Tibial nerve (tissue), 4 donors: ENCODE data around the gene PLEK. TPM values are rescaled to one million over a fixed set of nuclear protein-coding genes. Genes with fewer than 3 reads are reported as not detected.
"Not testable (repeated sequence)": the region's sequence is repeated elsewhere in the genome, so short reads cannot be mapped to it uniquely, and the experiment has no call there.

Experiments used
- DNase-seq, 2 donors: peaks; one replicate each; pipeline ENCODE4 v3.0.0-alpha.2; 2019; ENCODE audit warnings: low spot score in 2 of 2
- H3K27ac ChIP-seq, 4 donors: fragments of 200-600 bp; sonication (generic) in 3 of 4; one replicate each; pipeline ENCODE4 v1.5.1; 2017 to 2019; ENCODE audit warnings: mild to moderate bottlenecking in 1 of 4
- H3K27me3 ChIP-seq, 2 donors: fragments of 200-600 bp; sonication (generic) in 1 of 2; one replicate each; pipeline versions ENCODE4 v1.5.1 to v1.6.0; 2017 to 2019
- H3K36me3 ChIP-seq, 3 donors: fragments of 200-600 bp; sonication (generic); one replicate each; pipeline ENCODE4 v1.5.1; 2018 to 2019
- H3K4me1 ChIP-seq, 4 donors: fragments of 200-600 bp; sonication (generic) in 3 of 4; one replicate each; pipeline ENCODE4 v1.5.1; 2017 to 2019
- H3K4me3 ChIP-seq, 4 donors: fragments of 200-600 bp; sonication (generic) in 3 of 4; one replicate each; pipeline ENCODE4 v1.5.1; 2017 to 2019; ENCODE audit warnings: mild to moderate bottlenecking in 1 of 4, moderate library complexity in 1 of 4
- H3K9me3 ChIP-seq, 4 donors: fragments of 200-600 bp; sonication (generic) in 3 of 4; one replicate each; pipeline ENCODE4 v1.5.1; 2017 to 2019
- EP300 ChIP-seq, 2 donors: sonication (generic); formaldehyde crosslinking; IDR thresholded peaks; one replicate each; pipeline ENCODE4 v1.6.1; 2017; ENCODE audit warnings: antibody characterized with exemption in 2 of 2, mild to moderate bottlenecking in 1 of 2
- POLR2A ChIP-seq, 2 donors: fragments of 450-650 bp; IDR thresholded peaks; one replicate each; pipeline ENCODE4 v1.6.1; 2017; ENCODE audit warnings: antibody characterized with exemption in 2 of 2, mild to moderate bottlenecking in 2 of 2, moderate library complexity in 2 of 2
- WGBS, 2 donors: methylation state at CpG; one replicate each; pipeline ENCODE4 v1.1.5; 2018; 5-methylcytosine and 5-hydroxymethylcytosine counted together
- total RNA-seq, 4 donors: library from RNA; depleted of rRNA; stranded (reverse); fragments of >200 nt; gene quantifications; one replicate each; pipeline ENCODE4 v1.1.0, GENCODE V29; 2016
- TF ChIP-seq, protein P1 (sequence below), 5 experiments: fragments of 200-600 bp in 3 of 5; fragments of 450-650 bp in 2 of 5; sonication (generic) in 3 of 5; IDR thresholded peaks; one replicate each; pipeline ENCODE4 v1.5.1; 2016 to 2019; ENCODE audit warnings: antibody characterized with exemption in 5 of 5, mild to moderate bottlenecking in 3 of 5, moderate library complexity in 2 of 5

The PLEK gene
- total RNA-seq, 4 donors from 2014 or later = 7.8 to 9.8 (median 9.1) TPM

DNA sequence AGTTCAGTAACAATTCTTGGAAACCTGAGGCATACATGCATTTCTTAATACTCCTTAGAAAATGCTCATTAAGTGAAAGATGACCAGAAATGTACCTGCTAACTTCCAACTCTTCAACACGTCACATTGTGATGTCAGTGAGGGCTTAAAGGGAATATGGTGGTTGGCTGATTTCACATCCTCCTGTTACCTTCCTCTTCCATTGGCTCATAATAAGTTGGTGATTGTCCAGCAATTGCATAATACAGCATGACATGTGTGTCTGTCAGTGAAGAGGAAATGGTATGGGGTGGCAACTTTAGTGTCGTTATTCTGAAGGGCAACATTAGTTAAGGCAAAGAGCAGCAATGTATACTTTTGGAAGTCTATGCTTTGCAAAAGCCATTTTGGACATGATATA, 26.0 kb downstream of the PLEK start:
- Histone ChIP-seq H3K36me3 (no peaks in the 10 kb centered on the region), H3K4me1 (peaks cover 0 to 18% (median 7%) of the 10 kb centered on the region in 4 donors), H3K27ac (no peak overlapping the region), H3K9me3 (no peaks in the 10 kb centered on the region), H3K4me3 (no peak overlapping the region), H3K27me3 (no peaks in the 10 kb centered on the region)
- peak in 1 of 2 donors; percentile 41 for DNase-seq
- 74 to 86% methylated on average over 2 of the region's 2 CpGs for WGBS, 2 donors
- TF ChIP-seq EP300 (IDR thresholded peaks at IDR 0.05) (peak in 1 of 2 donors; percentile 43), POLR2A (IDR thresholded peaks at IDR 0.05) (no peak)
- TF ChIP-seq, protein P1, sequence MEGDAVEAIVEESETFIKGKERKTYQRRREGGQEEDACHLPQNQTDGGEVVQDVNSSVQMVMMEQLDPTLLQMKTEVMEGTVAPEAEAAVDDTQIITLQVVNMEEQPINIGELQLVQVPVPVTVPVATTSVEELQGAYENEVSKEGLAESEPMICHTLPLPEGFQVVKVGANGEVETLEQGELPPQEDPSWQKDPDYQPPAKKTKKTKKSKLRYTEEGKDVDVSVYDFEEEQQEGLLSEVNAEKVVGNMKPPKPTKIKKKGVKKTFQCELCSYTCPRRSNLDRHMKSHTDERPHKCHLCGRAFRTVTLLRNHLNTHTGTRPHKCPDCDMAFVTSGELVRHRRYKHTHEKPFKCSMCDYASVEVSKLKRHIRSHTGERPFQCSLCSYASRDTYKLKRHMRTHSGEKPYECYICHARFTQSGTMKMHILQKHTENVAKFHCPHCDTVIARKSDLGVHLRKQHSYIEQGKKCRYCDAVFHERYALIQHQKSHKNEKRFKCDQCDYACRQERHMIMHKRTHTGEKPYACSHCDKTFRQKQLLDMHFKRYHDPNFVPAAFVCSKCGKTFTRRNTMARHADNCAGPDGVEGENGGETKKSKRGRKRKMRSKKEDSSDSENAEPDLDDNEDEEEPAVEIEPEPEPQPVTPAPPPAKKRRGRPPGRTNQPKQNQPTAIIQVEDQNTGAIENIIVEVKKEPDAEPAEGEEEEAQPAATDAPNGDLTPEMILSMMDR (IDR thresholded peaks at IDR 0.05) = no peak

DNA sequence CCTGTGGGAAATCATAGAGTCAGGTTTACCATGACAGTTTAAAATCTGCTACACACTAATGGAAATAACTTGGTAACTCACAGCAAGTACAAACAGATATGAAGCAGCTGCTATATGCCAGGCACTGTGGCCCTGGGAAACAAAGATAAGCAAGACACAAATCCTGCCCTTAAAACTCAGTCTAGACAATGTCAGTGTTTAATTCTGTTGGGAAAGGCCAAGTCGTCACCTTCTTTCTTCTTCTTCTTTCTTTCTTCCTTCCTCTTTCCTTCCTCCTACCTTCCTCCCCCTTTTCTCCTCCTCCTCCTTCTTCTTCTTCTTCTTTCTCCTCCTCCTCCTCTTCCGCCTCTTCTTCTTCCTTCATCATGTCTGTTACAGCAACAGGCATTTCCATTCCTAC, 26.8 kb downstream of the PLEK start:
- DNase-seq = no peak
- Histone ChIP-seq H3K4me3 (no peak overlapping the region), H3K27me3 (no peaks in the 10 kb centered on the region), H3K36me3 (no peaks in the 10 kb centered on the region), H3K9me3 (no peaks in the 10 kb centered on the region), H3K27ac (no peak overlapping the region), H3K4me1 (peaks cover 0 to 14% (median 7%) of the 10 kb centered on the region in 4 donors)
- TF ChIP-seq, protein P1 (IDR thresholded peaks at IDR 0.05) = no peak
- TF ChIP-seq EP300 (IDR thresholded peaks at IDR 0.05) (no peak), POLR2A (IDR thresholded peaks at IDR 0.05) (no peak)
- WGBS, 2 donors = 81 to 85% methylated on average over 2 of the region's 2 CpGs

- peaks cover 0 to 4% (median 0%) of the 10 kb centered on the region in 4 donors for H3K9me3 ChIP-seq
- H3K27me3 ChIP-seq = no peaks in the 10 kb centered on the region
- TF ChIP-seq EP300 (IDR thresholded peaks at IDR 0.05) (no peak), POLR2A (IDR thresholded peaks at IDR 0.05) (no peak)
- TF ChIP-seq, protein P1 (IDR thresholded peaks at IDR 0.05) = no peak
- peaks cover 0 to 4% (median 0%) of the 10 kb centered on the region in 4 donors for H3K4me1 ChIP-seq
- no peak overlapping the region for H3K27ac ChIP-seq
- H3K36me3 ChIP-seq = no peaks in the 10 kb centered on the region
- WGBS, 2 donors = 82 to 83% methylated on average over 4 of the region's 4 CpGs
- no peak for DNase-seq
- H3K4me3 ChIP-seq = no peak overlapping the region
These were observed 31.0 kb downstream of the PLEK start for GRCh38 chr2:68396093-68396492.

DNA sequence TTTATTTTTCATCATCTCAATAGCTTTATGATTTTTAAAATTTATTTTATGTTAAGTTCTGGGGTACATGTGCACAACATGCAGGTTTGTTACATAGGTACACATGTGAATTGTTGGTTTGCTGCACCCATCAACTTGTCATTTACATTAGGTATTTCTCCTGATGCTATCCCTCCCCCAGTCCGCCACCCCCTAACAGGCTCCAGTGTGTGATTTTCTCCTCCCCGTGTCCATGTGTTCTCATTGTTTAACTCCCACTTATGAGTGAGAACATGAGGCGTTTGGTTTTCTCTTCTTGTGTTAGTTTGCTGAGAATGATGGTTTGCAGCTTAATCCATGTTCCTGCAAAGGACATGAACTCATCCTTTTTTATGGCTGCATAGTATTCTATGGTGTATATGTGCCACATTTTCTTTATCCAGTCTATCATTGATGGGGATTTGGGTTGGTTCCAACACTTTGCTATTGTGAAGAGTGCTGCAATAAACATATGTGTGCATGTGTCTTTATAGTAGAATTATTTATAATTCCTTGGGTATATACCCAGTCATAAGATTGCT, 32.7 kb downstream of the PLEK start:
- H3K27ac ChIP-seq, H3K27me3 ChIP-seq, H3K9me3 ChIP-seq, DNase-seq, H3K36me3 ChIP-seq, H3K4me3 ChIP-seq, H3K4me1 ChIP-seq: not testable (repeated sequence)
- 94 to 97% methylated on average over 3 of the region's 3 CpGs for whole genome bisulfite sequencing, 2 donors

GRCh38 chr2:68403199-68403644, 38.1 kb downstream of the PLEK start:
- Histone ChIP-seq H3K9me3 (peaks cover 0 to 4% (median 0%) of the 10 kb centered on the region in 4 donors), H3K27ac (no peak overlapping the region), H3K27me3 (no peaks in the 10 kb centered on the region), H3K36me3 (no peaks in the 10 kb centered on the region), H3K4me3 (no peak overlapping the region), H3K4me1 (no peaks in the 10 kb centered on the region)
- TF ChIP-seq, protein P1 (IDR thresholded peaks at IDR 0.05) = no peak
- TF ChIP-seq EP300 (IDR thresholded peaks at IDR 0.05) (no peak), POLR2A (IDR thresholded peaks at IDR 0.05) (no peak)
- DNase-seq = no peak
- WGBS, 2 donors = 54 to 65% methylated on average over 4 of the region's 4 CpGs
